Neural progenitor cell (in vitro differentiated cells): Measurements from ENCODE around the gene PEX26.

ENCODE experiments used
- EZH2 ChIP-seq: fragments of 200-600 bp; sonication (generic); IDR thresholded peaks from 2 replicates; pipeline ENCODE4 v1.6.1; 2017; ENCODE audit warnings: antibody characterized with exemption, mild to moderate bottlenecking, moderate library complexity
- TF ChIP-seq, protein P1 (sequence below): fragments of 200-600 bp; sonication (generic); IDR thresholded peaks from 2 replicates; pipeline ENCODE4 v1.5.1; 2017; ENCODE audit warnings: antibody characterized with exemption, mild to moderate bottlenecking

DNA sequence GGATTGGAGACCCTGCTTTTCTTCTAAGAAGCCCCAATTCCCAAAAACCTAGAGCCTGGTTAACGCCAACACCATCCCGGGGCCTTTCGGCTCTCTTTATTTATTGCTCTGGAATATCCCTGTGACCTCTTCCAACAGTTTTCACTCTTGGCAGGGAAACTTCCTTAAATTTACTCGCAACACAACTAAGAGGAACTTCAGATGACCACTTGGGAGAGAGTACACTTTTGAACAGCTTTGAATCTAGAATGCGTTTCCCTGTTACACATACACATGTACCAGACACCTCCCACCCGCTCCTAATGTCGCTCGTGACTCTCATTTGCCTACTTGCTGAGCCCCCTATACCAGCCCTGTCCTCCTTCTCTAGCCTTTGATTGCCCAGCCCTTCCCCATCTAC is 52.2 kb downstream of the PEX26 start:
- TF ChIP-seq, protein P1, sequence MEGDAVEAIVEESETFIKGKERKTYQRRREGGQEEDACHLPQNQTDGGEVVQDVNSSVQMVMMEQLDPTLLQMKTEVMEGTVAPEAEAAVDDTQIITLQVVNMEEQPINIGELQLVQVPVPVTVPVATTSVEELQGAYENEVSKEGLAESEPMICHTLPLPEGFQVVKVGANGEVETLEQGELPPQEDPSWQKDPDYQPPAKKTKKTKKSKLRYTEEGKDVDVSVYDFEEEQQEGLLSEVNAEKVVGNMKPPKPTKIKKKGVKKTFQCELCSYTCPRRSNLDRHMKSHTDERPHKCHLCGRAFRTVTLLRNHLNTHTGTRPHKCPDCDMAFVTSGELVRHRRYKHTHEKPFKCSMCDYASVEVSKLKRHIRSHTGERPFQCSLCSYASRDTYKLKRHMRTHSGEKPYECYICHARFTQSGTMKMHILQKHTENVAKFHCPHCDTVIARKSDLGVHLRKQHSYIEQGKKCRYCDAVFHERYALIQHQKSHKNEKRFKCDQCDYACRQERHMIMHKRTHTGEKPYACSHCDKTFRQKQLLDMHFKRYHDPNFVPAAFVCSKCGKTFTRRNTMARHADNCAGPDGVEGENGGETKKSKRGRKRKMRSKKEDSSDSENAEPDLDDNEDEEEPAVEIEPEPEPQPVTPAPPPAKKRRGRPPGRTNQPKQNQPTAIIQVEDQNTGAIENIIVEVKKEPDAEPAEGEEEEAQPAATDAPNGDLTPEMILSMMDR: no peak
- no peak for TF ChIP-seq EZH2
